H1 (cell line): ENCODE results near the gene TMEM59L. TPM values are rescaled to one million over a fixed set of nuclear protein-coding genes. Genes with fewer than 3 reads are reported as not detected.
A peak's percentile ranks its signal among the peaks of the same experiment; 100 is the strongest.

Experiments used
- BACH1 ChIP-seq: IDR thresholded peaks from 2 replicates; pipeline ENCODE4 v1.6.1; 2012; ENCODE audit warnings: low read length, improper control_type of control experiment
- GABPA ChIP-seq: IDR thresholded peaks from 2 replicates; pipeline ENCODE4 v1.6.1; 2011; ENCODE audit warnings: mild to moderate bottlenecking, low read length, moderate library complexity, borderline replicate concordance; ENCODE audit not compliant: insufficient read depth
- HDAC2 ChIP-seq, 2 experiments: fragments of 300-600 bp in 1 of 2; sonication (generic) in 1 of 2; IDR thresholded peaks; 2 replicates each; pipeline ENCODE4 v1.6.1; 2011 to 2012; ENCODE audit warnings: low read depth in 2 of 2, low read length in 2 of 2, mild to moderate bottlenecking in 2 of 2, moderate library complexity in 2 of 2, borderline replicate concordance in 1 of 2, inconsistent platforms in 1 of 2
- HDAC6 ChIP-seq: IDR thresholded peaks from one replicate; pipeline ENCODE4 v1.7.1; 2012; ENCODE audit warnings: low read depth, mild to moderate bottlenecking, inconsistent platforms, low read length, moderate library complexity
- JUN ChIP-seq: IDR thresholded peaks from 2 replicates; pipeline ENCODE4 v1.6.1; 2011; ENCODE audit warnings: low read depth, mild to moderate bottlenecking, improper control_type of control experiment, low read length
- RXRA ChIP-seq: IDR thresholded peaks from 2 replicates; pipeline ENCODE4 v1.6.1; 2011; ENCODE audit warnings: low read depth, mild to moderate bottlenecking, low read length, moderate library complexity; ENCODE audit not compliant: insufficient read depth
- SP4 ChIP-seq: IDR thresholded peaks from 2 replicates; pipeline ENCODE4 v1.6.1; 2012; ENCODE audit warnings: low read length, inconsistent platforms
- TAF1 ChIP-seq: IDR thresholded peaks from 2 replicates; pipeline ENCODE4 v1.6.1; 2011; ENCODE audit warnings: mild to moderate bottlenecking, low read depth, low read length
- TEAD4 ChIP-seq: IDR thresholded peaks from 2 replicates; pipeline ENCODE4 v1.6.1; 2012; ENCODE audit warnings: low read depth, low read length, inconsistent platforms, mixed read lengths
- polyA plus RNA-seq, 7 experiments: library from polyadenylated mRNA; depleted of rRNA in 3 of 7; stranded (reverse) in 5 of 7; unstranded in 2 of 7; fragments of >200 nt in 5 of 7; fragments of 200-250 nt in 2 of 7; gene quantifications; 1 replicate in 5 of 7; 2 replicates in 1 of 7; 4 replicates in 1 of 7; pipeline versions ENCODE4 v1.2.1 to v1.2.3, GENCODE V29; 2011 to 2013; ENCODE audit warnings: missing spikeins in 2 of 7, mixed read lengths in 2 of 7
- total RNA-seq: library from RNA; stranded (reverse); fragmentation: NEBNext Ultra II Directional; extraction: Animal tissue kit (Norgen Biotek cat#: 25700); gene quantifications from 2 replicates; pipeline ENCODE4 v1.2.1, GENCODE V29; 2021
- TF ChIP-seq, protein P1 (sequence below): fragments of 300-600 bp; sonication (generic); IDR thresholded peaks from 2 replicates; pipeline ENCODE4 v1.7.1; 2012; ENCODE audit warnings: low read length, moderate library complexity, mild to moderate bottlenecking, inconsistent platforms; ENCODE audit not compliant: insufficient replicate concordance

TMEM59L gene
- total and polyA plus RNA-seq, 2 of the 8 experiments (the other 6 are each of a cell fraction or from before 2014, with no cell fraction given) = 4.0 to 12.2 TPM

DNA sequence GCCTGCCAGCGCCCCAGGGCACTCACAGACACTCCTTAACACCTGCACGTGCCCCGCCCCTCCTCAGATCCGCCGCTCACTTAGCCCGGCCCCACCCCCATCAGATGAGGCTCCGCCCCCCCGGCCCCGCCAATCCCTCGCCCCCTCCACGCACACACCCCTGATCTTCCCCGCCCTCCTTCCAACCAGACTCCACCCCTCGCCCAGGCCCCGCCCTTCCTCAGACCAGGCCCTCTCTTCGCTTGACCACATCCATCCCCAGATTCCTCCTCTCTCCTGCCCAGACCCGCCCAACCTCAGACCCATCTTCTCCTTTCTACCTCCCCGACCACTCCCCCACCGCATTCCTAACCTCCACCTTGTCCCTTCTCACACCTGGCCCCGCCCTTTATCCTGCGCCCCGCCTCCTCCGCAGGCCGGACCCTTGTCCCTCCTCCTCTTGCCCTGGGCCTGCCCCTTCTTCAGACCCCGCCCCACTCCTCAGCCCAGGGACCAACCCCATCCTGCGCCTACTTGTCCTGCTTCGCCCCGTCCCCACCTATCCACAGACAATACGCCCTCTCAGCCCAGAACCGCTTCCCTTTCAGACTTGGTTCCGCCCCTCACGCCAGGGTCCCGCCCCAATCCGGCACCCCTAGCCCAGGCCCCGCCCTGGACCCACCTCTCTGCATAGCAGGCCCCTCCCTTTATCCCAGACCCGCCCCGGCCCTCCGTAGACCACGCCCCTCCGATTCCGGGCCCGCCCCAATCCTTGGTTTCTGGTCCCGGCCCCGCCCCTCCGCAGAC, 23.7 kb downstream of the TMEM59L start (continued):
- TF ChIP-seq JUN (no peak), BACH1 (no peak), HDAC6 (no peak), TEAD4 (no peak), SP4 (peak; percentile 84), RXRA (no peak), HDAC2 (IDR thresholded peaks at IDR 0.05; ENCODE audit: borderline replicate concordance in 1 of 2, low read depth in 2 of 2, low read length in 2 of 2) (no peak), GABPA (no peak), TAF1 (peak; percentile 21; the same call in 1 of the 2 replicates)
- TF ChIP-seq, protein P1, sequence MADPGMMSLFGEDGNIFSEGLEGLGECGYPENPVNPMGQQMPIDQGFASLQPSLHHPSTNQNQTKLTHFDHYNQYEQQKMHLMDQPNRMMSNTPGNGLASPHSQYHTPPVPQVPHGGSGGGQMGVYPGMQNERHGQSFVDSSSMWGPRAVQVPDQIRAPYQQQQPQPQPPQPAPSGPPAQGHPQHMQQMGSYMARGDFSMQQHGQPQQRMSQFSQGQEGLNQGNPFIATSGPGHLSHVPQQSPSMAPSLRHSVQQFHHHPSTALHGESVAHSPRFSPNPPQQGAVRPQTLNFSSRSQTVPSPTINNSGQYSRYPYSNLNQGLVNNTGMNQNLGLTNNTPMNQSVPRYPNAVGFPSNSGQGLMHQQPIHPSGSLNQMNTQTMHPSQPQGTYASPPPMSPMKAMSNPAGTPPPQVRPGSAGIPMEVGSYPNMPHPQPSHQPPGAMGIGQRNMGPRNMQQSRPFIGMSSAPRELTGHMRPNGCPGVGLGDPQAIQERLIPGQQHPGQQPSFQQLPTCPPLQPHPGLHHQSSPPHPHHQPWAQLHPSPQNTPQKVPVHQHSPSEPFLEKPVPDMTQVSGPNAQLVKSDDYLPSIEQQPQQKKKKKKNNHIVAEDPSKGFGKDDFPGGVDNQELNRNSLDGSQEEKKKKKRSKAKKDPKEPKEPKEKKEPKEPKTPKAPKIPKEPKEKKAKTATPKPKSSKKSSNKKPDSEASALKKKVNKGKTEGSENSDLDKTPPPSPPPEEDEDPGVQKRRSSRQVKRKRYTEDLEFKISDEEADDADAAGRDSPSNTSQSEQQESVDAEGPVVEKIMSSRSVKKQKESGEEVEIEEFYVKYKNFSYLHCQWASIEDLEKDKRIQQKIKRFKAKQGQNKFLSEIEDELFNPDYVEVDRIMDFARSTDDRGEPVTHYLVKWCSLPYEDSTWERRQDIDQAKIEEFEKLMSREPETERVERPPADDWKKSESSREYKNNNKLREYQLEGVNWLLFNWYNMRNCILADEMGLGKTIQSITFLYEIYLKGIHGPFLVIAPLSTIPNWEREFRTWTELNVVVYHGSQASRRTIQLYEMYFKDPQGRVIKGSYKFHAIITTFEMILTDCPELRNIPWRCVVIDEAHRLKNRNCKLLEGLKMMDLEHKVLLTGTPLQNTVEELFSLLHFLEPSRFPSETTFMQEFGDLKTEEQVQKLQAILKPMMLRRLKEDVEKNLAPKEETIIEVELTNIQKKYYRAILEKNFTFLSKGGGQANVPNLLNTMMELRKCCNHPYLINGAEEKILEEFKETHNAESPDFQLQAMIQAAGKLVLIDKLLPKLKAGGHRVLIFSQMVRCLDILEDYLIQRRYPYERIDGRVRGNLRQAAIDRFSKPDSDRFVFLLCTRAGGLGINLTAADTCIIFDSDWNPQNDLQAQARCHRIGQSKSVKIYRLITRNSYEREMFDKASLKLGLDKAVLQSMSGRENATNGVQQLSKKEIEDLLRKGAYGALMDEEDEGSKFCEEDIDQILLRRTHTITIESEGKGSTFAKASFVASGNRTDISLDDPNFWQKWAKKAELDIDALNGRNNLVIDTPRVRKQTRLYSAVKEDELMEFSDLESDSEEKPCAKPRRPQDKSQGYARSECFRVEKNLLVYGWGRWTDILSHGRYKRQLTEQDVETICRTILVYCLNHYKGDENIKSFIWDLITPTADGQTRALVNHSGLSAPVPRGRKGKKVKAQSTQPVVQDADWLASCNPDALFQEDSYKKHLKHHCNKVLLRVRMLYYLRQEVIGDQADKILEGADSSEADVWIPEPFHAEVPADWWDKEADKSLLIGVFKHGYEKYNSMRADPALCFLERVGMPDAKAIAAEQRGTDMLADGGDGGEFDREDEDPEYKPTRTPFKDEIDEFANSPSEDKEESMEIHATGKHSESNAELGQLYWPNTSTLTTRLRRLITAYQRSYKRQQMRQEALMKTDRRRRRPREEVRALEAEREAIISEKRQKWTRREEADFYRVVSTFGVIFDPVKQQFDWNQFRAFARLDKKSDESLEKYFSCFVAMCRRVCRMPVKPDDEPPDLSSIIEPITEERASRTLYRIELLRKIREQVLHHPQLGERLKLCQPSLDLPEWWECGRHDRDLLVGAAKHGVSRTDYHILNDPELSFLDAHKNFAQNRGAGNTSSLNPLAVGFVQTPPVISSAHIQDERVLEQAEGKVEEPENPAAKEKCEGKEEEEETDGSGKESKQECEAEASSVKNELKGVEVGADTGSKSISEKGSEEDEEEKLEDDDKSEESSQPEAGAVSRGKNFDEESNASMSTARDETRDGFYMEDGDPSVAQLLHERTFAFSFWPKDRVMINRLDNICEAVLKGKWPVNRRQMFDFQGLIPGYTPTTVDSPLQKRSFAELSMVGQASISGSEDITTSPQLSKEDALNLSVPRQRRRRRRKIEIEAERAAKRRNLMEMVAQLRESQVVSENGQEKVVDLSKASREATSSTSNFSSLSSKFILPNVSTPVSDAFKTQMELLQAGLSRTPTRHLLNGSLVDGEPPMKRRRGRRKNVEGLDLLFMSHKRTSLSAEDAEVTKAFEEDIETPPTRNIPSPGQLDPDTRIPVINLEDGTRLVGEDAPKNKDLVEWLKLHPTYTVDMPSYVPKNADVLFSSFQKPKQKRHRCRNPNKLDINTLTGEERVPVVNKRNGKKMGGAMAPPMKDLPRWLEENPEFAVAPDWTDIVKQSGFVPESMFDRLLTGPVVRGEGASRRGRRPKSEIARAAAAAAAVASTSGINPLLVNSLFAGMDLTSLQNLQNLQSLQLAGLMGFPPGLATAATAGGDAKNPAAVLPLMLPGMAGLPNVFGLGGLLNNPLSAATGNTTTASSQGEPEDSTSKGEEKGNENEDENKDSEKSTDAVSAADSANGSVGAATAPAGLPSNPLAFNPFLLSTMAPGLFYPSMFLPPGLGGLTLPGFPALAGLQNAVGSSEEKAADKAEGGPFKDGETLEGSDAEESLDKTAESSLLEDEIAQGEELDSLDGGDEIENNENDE = no peak
